H9 (cell line): ENCODE data around the gene GALNT9. TPM values are rescaled to one million over a fixed set of nuclear protein-coding genes. Genes with fewer than 3 reads are reported as not detected.

Experiments
- DNase-seq: peaks from one replicate; pipeline ENCODE4 v3.0.0-alpha.2; 2017
- H2AFZ ChIP-seq: one replicate; pipeline ENCODE4 v1.6.1; 2013; ENCODE audit warnings: mild to moderate bottlenecking, low read length, control low read depth, moderate library complexity
- H2AK5ac ChIP-seq: 2 replicates; pipeline ENCODE4 v1.6.1; 2013; ENCODE audit warnings: low read length, control low read depth, mixed read lengths; ENCODE audit not compliant: insufficient read length
- H2BK120ac ChIP-seq: one replicate; pipeline ENCODE4 v1.6.1; 2013; ENCODE audit warnings: low read depth, mild to moderate bottlenecking, low read length, control low read depth, inconsistent platforms; ENCODE audit not compliant: poor library complexity, severe bottlenecking
- H2BK12ac ChIP-seq: 2 replicates; pipeline ENCODE4 v1.6.1; 2013; ENCODE audit warnings: low read length, control low read depth, mixed read lengths, low read depth; ENCODE audit not compliant: insufficient read length
- H2BK15ac ChIP-seq: 2 replicates; pipeline ENCODE4 v1.6.1; 2013; ENCODE audit warnings: low read depth, low read length, control low read depth
- H2BK20ac ChIP-seq: one replicate; pipeline ENCODE4 v1.6.1; 2013; ENCODE audit warnings: low read depth, mild to moderate bottlenecking, low read length, control low read depth, inconsistent platforms; ENCODE audit not compliant: poor library complexity, severe bottlenecking
- H2BK5ac ChIP-seq: 2 replicates; pipeline ENCODE4 v1.6.1; 2013; ENCODE audit warnings: low read length, control low read depth, mixed read lengths; ENCODE audit not compliant: insufficient read length
- H3K14ac ChIP-seq: 2 replicates; pipeline ENCODE4 v1.6.1; 2013; ENCODE audit warnings: low read length, control low read depth; ENCODE audit not compliant: insufficient read depth
- H3K18ac ChIP-seq: 2 replicates; pipeline ENCODE4 v1.6.1; 2013; ENCODE audit warnings: low read depth, mild to moderate bottlenecking, mixed read lengths, low read length, control low read depth; ENCODE audit not compliant: insufficient read length
- H3K23ac ChIP-seq: 2 replicates; pipeline ENCODE4 v1.6.1; 2013; ENCODE audit warnings: low read length, control low read depth, mixed read lengths, low read depth; ENCODE audit not compliant: insufficient read length
- H3K23me2 ChIP-seq: 2 replicates; pipeline ENCODE4 v1.6.1; 2013; ENCODE audit warnings: low read depth, mild to moderate bottlenecking, mixed read lengths, low read length, control low read depth; ENCODE audit not compliant: insufficient read length, poor library complexity, severe bottlenecking
- H3K27ac ChIP-seq: 2 replicates; pipeline ENCODE4 v1.5.1; 2013; ENCODE audit warnings: low read length, control low read depth, mixed read lengths, low read depth; ENCODE audit not compliant: insufficient read length
- H3K27me3 ChIP-seq: 2 replicates; pipeline ENCODE4 v1.6.1; 2013; ENCODE audit warnings: low read length, control low read depth, inconsistent platforms; ENCODE audit not compliant: insufficient read depth
- H3K4ac ChIP-seq: 2 replicates; pipeline ENCODE4 v1.6.1; 2013; ENCODE audit warnings: low read depth, mild to moderate bottlenecking, control low read depth, inconsistent platforms, low read length, moderate library complexity
- H3K4me1 ChIP-seq: 2 replicates; pipeline ENCODE4 v1.6.1; 2013; ENCODE audit warnings: low read length, control low read depth, inconsistent platforms; ENCODE audit not compliant: insufficient read depth
- H3K4me2 ChIP-seq: 2 replicates; pipeline ENCODE4 v1.6.1; 2013; ENCODE audit warnings: low read length, control low read depth, mixed read lengths; ENCODE audit not compliant: insufficient read length, insufficient read depth
- H3K56ac ChIP-seq: 2 replicates; pipeline ENCODE4 v1.6.1; 2013; ENCODE audit warnings: low read depth, mild to moderate bottlenecking, mixed read lengths, low read length, control low read depth; ENCODE audit not compliant: insufficient read length
- H3K79me1 ChIP-seq: 2 replicates; pipeline ENCODE4 v1.6.1; 2013; ENCODE audit warnings: low read depth, mild to moderate bottlenecking, moderate library complexity, low read length, control low read depth, inconsistent platforms; ENCODE audit not compliant: insufficient read depth, poor library complexity, severe bottlenecking
- H3K79me2 ChIP-seq: 2 replicates; pipeline ENCODE4 v1.6.1; 2013; ENCODE audit warnings: low read length, control low read depth, inconsistent platforms; ENCODE audit not compliant: insufficient read depth
- H3K9ac ChIP-seq: 2 replicates; pipeline ENCODE4 v1.6.1; 2013; ENCODE audit warnings: low read length, control low read depth, mixed read lengths; ENCODE audit not compliant: insufficient read length; ENCODE audit errors: extremely low read depth
- H3K9me3 ChIP-seq: one replicate; pipeline ENCODE4 v1.6.1; 2013; ENCODE audit warnings: low read depth, low read length, inconsistent platforms; ENCODE audit not compliant: control insufficient read depth
- H3T11ph ChIP-seq: one replicate; pipeline ENCODE4 v1.6.1; 2013; ENCODE audit warnings: mild to moderate bottlenecking, low read length, control low read depth, inconsistent platforms
- H4K20me1 ChIP-seq: one replicate; pipeline ENCODE4 v1.6.1; 2013; ENCODE audit not compliant: control insufficient read depth, insufficient read length, insufficient read depth
- H4K5ac ChIP-seq: 2 replicates; pipeline ENCODE4 v1.6.1; 2013; ENCODE audit warnings: low read depth, mild to moderate bottlenecking, mixed read lengths, low read length, control low read depth; ENCODE audit not compliant: insufficient read length
- H4K8ac ChIP-seq: replicated peaks from 2 replicates; pipeline ENCODE4 v1.6.1; 2013; ENCODE audit warnings: low read length, control low read depth, mixed read lengths, low read depth; ENCODE audit not compliant: insufficient read length
- H4K91ac ChIP-seq: 2 replicates; pipeline ENCODE4 v1.6.1; 2013; ENCODE audit warnings: low read depth, mild to moderate bottlenecking, moderate library complexity, mixed read lengths, low read length, control low read depth; ENCODE audit not compliant: insufficient read length
- H3K27ac Mint-ChIP-seq, 3 experiments: 2 replicates in 2 of 3; 3 replicates in 1 of 3; pipeline ENCODE4 v1.8.0; 2020 to 2021; ENCODE audit warnings: mixed read lengths in 3 of 3, mild to moderate bottlenecking in 1 of 3, moderate library complexity in 1 of 3
- H3K27me3 Mint-ChIP-seq: 2 replicates; pipeline ENCODE4 v1.8.0; 2021; ENCODE audit warnings: low read depth, mild to moderate bottlenecking, moderate library complexity, mixed read lengths
- H3K36me3 Mint-ChIP-seq, 3 experiments: 2 replicates in 2 of 3; 3 replicates in 1 of 3; pipeline ENCODE4 v1.8.0; 2020 to 2021; ENCODE audit warnings: low read depth in 3 of 3, mixed read lengths in 3 of 3; ENCODE audit not compliant: insufficient read depth in 1 of 3
- H3K4me1 Mint-ChIP-seq, 2 experiments: 2 replicates each; pipeline ENCODE4 v1.8.0; 2020; ENCODE audit warnings: mixed read lengths in 2 of 2
- H3K4me3 Mint-ChIP-seq, 2 experiments: 2 replicates in 1 of 2; 3 replicates in 1 of 2; pipeline ENCODE4 v1.8.0; 2020 to 2021; ENCODE audit warnings: mild to moderate bottlenecking in 2 of 2, mixed read lengths in 2 of 2, moderate library complexity in 1 of 2
- H3K9me3 Mint-ChIP-seq, 2 experiments: 2 replicates in 1 of 2; 3 replicates in 1 of 2; pipeline ENCODE4 v1.8.0; 2020; ENCODE audit warnings: mild to moderate bottlenecking in 2 of 2, mixed read lengths in 2 of 2, moderate library complexity in 1 of 2
- WGBS: extraction: QIAGEN DNeasy Blood & Tissue Kit; methylation state at CpG from one replicate; pipeline ENCODE4 v1.1.7; 2013; ENCODE audit warnings: missing lambda C conversion rate, low lambda C conversion rate, mixed read lengths; ENCODE audit not compliant: insufficient read length; ENCODE audit errors: extremely low coverage; 5-methylcytosine and 5-hydroxymethylcytosine counted together
- total RNA-seq: library from RNA; stranded (reverse); gene quantifications from 2 replicates; pipeline ENCODE4 v1.2.1, GENCODE V29; 2021
- TF ChIP-seq, protein P1 (sequence below): fragments of 200-600 bp; sonication (generic); conservative IDR thresholded peaks from 3 replicates; pipeline ENCODE4 v1.8.0; 2021; ENCODE audit warnings: antibody characterized with exemption, mild to moderate bottlenecking

The GALNT9 gene
- total RNA-seq, 1 experiment from 2014 or later = 0.35 TPM

DNA sequence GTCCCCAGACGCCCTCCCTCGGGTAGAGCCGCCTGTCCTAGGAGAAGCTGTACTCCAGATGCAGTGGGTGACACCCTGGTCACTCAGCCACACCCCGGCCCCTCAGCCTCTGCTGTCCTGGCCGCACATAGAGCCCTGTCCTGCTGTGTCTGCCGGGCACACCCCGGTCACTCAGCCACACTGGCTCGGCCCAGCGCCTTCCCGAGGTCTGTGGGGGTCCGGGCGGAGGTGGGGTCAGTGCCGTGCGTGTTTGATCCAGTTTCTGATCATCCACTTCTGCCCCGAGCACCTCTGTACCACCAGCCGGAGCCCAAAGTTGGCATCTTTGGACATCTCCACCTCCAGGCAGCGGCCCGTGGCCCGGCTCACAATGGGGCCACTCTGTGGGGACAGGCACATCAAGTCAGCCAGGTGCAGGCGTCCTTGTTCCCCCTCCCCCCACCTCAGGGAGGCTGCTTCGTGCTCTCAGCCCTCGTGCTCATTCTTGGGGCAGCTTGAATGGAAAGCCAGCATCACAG lies 132.5 kb downstream of the GALNT9 start:
- Histone ChIP-seq H3K27me3 (no peaks in the 10 kb centered on the region), H3K4me2 (no peak overlapping the region), H2AK5ac (no peak overlapping the region), H3K79me2 (no peaks in the 10 kb centered on the region), H2BK20ac (no peak overlapping the region), H2BK120ac (no peak overlapping the region), H3K23ac (no peak overlapping the region), H4K8ac (no peak overlapping the region), H2BK12ac (no peak overlapping the region), H3T11ph (no peak overlapping the region), H2BK5ac (no peak overlapping the region), H2BK15ac (no peak overlapping the region), H3K14ac (no peak overlapping the region), H2AFZ (no peak overlapping the region), H4K20me1 (no peaks in the 10 kb centered on the region), H3K4me1 (no peaks in the 10 kb centered on the region), H3K27ac (no peak overlapping the region), H3K56ac (no peak overlapping the region), H3K4ac (no peak overlapping the region), H4K91ac (no peak overlapping the region), H3K79me1 (no peaks in the 10 kb centered on the region), H3K23me2 (no peaks in the 10 kb centered on the region), H3K18ac (no peak overlapping the region), H3K9me3 (peaks cover 8% of the 10 kb centered on the region), H4K5ac (no peak overlapping the region), H3K9ac (no peak overlapping the region)
- DNase-seq = no peak
- H3K36me3 Mint-ChIP-seq = peaks cover 4 to 12% (median 9%) of the 10 kb centered on the region in 3 experiments; a peak in 5 of 7 replicates
- TF ChIP-seq, protein P1, sequence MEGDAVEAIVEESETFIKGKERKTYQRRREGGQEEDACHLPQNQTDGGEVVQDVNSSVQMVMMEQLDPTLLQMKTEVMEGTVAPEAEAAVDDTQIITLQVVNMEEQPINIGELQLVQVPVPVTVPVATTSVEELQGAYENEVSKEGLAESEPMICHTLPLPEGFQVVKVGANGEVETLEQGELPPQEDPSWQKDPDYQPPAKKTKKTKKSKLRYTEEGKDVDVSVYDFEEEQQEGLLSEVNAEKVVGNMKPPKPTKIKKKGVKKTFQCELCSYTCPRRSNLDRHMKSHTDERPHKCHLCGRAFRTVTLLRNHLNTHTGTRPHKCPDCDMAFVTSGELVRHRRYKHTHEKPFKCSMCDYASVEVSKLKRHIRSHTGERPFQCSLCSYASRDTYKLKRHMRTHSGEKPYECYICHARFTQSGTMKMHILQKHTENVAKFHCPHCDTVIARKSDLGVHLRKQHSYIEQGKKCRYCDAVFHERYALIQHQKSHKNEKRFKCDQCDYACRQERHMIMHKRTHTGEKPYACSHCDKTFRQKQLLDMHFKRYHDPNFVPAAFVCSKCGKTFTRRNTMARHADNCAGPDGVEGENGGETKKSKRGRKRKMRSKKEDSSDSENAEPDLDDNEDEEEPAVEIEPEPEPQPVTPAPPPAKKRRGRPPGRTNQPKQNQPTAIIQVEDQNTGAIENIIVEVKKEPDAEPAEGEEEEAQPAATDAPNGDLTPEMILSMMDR = no peak
- H3K27me3 Mint-ChIP-seq = peaks cover 80% of the 10 kb centered on the region
- no CpG with 5 or more reads among the region's 22 CpGs for WGBS
- no peaks in the 10 kb centered on the region for H3K4me1 Mint-ChIP-seq
- H3K27ac Mint-ChIP-seq = no peak overlapping the region
- no peak overlapping the region for H3K4me3 Mint-ChIP-seq
- peaks cover 14 to 20% of the 10 kb centered on the region in 2 experiments for H3K9me3 Mint-ChIP-seq
